ENCODE measurements around the gene NBPF8. TPM values are rescaled to one million over a fixed set of nuclear protein-coding genes. Genes with fewer than 3 reads are reported as not detected.
"Not testable (repeated sequence)": the region's sequence is repeated elsewhere in the genome, so short reads cannot be mapped to it uniquely, and the experiment has no call there.

Gene NBPF8, protein sequence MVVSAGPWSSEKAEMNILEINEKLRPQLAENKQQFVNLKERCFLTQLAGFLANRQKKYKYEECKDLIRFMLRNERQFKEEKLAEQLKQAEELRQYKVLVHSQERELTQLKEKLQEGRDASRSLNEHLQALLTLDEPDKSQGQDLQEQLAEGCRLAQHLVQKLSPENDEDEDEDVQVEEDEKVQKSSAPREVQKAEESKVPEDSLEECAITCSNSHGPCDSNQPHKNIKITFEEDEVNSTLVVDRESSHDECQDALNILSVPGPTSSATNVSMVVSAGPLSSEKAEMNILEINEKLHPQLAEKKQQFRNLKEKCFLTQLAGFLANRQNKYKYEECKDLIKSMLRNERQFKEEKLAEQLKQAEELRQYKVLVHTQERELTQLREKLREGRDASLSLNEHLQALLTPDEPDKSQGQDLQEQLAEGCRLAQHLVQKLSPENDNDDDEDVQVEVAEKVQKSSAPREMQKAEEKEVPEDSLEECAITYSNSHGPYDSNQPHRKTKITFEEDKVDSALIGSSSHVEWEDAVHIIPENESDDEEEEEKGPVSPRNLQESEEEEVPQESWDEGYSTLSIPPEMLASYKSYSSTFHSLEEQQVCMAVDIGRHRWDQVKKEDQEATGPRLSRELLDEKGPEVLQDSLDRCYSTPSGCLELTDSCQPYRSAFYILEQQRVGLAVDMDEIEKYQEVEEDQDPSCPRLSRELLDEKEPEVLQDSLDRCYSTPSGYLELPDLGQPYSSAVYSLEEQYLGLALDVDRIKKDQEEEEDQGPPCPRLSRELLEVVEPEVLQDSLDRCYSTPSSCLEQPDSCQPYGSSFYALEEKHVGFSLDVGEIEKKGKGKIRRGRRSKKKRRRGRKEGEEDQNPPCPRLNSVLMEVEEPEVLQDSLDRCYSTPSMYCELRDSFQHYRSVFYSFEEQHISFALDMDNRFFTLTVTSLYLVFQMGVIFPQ
- 3.8 TPM for total RNA-seq

- peak; percentile 95 for ATAC-seq
These were observed at the start of gene NBPF8 for GRCh38 chr1:120414911-120415480. TSS of gene NBPF8 (plus strand) at chr1:120415035. CDS start at chr1:120436523, 21,488 bp downstream.

DNA sequence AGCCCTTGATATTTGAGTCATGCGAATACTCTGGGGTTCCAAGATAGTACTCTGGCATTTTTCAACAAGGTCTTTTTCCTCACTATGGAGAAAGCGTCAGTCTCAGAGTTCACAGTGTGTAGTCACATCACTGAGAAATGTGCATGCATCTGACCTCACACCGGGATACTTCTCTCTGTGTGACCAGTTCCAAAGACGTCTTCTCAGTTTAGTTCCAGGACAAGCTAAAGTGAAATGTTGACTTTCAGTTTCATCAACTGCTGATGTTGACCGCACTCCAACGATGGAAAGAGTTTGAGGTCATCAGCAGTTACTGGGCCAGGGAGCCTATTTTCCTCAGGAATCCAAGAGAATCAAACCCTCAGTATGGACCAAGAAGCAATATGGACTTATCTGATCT lies 47.1 kb upstream of the NBPF8 start:
- ATAC-seq: not testable (repeated sequence)

DNA sequence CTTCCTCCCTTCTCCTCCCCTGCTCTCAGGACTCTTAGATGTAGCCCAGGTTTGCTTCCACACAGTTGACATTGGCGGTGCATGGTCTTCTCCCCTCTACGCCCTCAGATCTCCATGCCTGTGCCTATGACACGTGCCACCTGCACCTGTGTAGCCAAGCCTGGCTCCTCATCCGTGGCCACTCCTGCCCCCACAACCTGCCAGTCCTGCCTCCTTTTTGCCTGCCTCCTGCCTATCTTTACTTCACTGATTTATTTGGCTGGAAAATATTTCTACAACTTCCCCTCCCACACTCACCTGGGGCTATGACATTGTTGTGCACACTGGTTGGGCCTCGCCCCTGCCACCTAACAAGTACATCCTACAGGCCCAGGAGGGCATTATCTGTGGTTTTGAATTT lies 28.2 kb upstream of the NBPF8 start:
- not testable (repeated sequence) for ATAC-seq

- ATAC-seq: not testable (repeated sequence)
These were observed 26.2 kb upstream of the NBPF8 start for GRCh38 chr1:120388597-120389126.

DNA sequence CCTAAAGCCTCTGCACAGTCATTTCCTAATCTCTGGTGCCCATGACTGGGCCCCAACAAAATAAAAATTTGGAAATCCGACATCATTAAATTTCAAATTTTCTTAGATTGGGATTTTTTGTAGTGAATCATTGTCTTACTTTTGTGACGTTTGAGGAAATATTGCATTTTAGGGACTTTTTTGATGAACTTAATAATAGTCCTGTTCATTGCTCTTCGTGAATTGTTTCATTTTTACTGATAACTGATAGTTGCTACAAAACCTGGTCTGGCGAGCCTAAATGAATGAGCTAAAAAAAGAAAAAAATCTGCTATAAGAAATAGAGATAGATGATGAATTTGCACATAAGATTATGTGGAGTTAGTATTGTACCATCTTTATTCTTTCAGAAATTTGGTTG lies 23.5 kb upstream of the NBPF8 start:
- not testable (repeated sequence) for ATAC-seq

DNA sequence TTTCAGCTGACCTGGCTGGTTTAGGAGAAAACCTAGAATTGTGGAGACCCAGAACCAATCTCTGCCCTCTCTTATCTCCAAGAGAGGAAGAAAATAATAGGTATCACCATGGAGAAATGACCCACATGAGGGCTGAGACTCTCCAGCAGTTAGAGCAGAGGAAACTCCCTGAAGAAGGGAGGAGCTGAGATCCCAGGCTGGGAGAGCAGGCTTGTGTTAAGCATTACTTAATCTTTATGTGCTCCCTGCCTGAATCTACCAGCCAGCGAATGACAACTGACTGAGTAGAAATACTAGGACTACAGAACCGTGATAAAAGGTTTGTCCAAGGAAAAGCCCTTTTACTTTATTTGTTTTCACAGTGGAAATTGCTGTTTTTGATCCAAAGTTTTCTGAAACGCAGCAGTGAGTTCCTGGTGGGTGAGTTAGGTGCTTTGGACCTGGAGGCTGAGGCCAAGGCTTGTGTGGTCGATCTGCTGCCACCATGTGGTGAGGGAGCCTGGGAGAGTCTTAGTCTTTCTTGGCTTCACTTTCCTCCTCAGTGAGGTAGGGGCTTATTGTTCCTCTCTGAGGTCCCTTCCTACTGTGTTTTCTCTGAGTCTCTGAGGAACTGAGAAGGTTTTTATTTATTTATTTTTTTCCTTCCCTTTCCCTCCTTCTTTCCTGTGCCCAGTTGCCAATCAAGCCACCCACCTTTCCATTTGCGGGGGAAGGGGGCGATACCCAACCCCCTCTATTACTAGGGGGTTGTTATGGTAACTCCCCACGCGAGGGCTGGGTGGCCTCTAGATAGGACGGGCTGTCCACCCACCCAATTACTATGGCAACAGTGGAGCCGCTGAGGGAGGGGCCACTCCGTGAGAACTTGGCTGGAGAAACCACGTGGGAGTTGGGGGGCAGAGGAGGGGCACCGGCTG lies 21.3 kb upstream of the NBPF8 start:
- not testable (repeated sequence) for ATAC-seq

DNA sequence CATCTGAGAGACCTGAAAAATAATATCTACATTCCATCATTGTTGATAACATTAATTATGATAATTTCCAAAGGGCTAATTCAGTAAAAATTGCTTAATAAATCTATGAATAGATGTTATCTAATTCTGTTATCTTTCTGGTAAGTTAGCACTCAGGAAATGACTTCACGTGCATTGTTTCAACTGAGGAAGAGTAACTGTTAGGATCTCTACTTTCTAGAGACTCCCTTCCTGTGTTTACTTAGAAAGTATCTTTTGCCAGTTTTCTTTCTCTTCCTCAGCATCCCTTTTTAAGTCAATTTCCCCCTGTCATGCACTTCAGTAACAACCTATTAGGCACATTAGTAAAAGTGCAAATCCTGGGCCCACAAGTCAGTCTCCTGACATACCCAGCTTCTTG lies 9.5 kb upstream of the NBPF8 start:
- not testable (repeated sequence) for ATAC-seq

DNA sequence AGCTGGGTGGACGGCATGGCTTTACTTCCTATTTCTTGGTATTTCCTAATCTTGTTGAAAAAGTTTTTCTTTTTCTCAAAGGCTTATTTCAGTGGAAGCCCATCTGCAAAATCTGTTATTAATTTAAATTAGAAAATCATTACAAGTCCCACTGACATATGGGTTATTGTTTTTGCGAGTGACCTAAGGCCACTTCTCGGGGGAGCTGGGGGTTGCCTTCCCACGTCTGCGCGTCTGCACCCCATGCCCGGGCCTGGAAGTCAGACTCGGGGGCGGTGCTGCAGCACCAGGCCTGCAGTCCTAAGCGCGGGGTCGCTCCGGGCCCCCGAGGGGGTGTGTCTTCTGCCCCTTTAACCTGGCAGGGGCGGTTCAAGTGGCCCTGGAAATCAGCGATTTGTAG lies 384 bp upstream of the NBPF8 start:
- not testable (repeated sequence) for ATAC-seq

DNA sequence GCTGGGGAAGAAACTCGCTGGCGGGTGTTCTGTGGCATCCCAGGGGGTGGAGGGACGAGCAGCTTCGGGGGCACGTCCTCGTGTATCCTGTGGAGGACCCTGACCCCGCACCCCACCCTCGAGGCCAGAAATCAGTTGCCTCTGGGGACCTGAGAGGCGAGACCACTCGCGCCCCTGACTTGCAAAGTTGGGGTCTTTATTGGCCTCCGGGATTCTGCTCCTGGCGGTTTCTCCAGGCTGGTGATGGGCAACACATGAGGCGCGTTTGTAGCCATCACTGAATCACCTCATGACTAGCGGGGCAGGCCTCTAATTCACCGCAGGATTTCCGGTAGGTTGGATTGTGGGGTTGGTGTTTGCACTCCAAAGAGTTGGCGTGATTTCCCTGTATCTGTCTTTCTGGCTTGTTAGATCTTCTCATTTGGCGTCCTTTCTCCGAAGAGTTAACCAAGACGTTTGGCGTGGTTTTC lies 692 bp downstream of the NBPF8 start:
- peak; percentile 88 for ATAC-seq

GRCh38 chr1:120425063-120425462 lies 10.2 kb downstream of the NBPF8 start:
- not testable (repeated sequence) for ATAC-seq

DNA sequence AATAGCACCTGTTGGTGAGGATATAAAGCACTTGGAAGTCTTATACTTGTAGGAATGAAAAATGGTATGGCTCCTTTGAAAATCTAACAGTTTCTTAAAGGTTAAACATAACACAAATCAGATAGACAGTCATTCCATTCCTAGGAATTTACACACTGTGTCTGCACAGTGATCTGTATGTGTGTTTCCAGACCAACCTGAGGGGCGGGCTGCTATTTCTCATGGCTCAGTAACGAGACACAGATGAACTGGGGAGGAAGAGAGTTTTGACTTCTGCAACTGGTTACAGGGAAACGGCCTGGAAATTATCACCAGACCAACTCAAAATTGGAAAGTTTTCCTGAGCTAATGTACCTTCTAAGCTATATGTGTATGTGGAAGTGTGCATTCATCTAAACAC lies 16.8 kb downstream of the NBPF8 start:
- not testable (repeated sequence) for ATAC-seq

- not testable (repeated sequence) for ATAC-seq
These were observed 19.0 kb downstream of the NBPF8 start for GRCh38 chr1:120433831-120434230.

- ATAC-seq: not testable (repeated sequence)
These were observed 34.3 kb downstream of the NBPF8 start for GRCh38 chr1:120449124-120449523.

Other genes starting within 250 kb of the NBPF8 start
- gene SEC22B, start 238.5 kb upstream of the NBPF8 start, total RNA-seq: 8.9 TPM